GM23248 (cell line): ENCODE data around the gene PSMD12. TPM values are rescaled to one million over a fixed set of nuclear protein-coding genes. Genes with fewer than 3 reads are reported as not detected.

Experiments used
- DNase-seq: peaks from one replicate; pipeline ENCODE4 v3.0.0-alpha.2; 2015
- H2AFZ ChIP-seq: fragments of 200-600 bp; sonication (generic); 2 replicates; pipeline ENCODE4 v1.6.1; 2016; ENCODE audit warnings: antibody characterized with exemption
- H3F3A ChIP-seq: fragments of 200-600 bp; sonication (generic); 2 replicates; pipeline ENCODE4 v1.6.1; 2016; ENCODE audit warnings: mild to moderate bottlenecking, antibody characterized with exemption, mixed run types; ENCODE audit not compliant: insufficient read depth
- H3K27ac ChIP-seq: fragments of 200-600 bp; sonication (generic); 2 replicates; pipeline ENCODE4 v1.5.1; 2016; ENCODE audit warnings: mild to moderate bottlenecking
- H3K27me3 ChIP-seq: fragments of 200-600 bp; sonication (generic); replicated peaks from 2 replicates; pipeline ENCODE4 v1.6.1; 2016; ENCODE audit warnings: mild to moderate bottlenecking; ENCODE audit not compliant: insufficient read depth
- H3K36me3 ChIP-seq: fragments of 200-600 bp; sonication (generic); 2 replicates; pipeline ENCODE4 v1.6.1; 2016; ENCODE audit warnings: low read depth, mild to moderate bottlenecking
- H3K4me1 ChIP-seq: fragments of 200-600 bp; sonication (generic); 2 replicates; pipeline ENCODE4 v1.6.1; 2016; ENCODE audit warnings: mild to moderate bottlenecking; ENCODE audit not compliant: insufficient read depth
- H3K4me2 ChIP-seq: fragments of 200-600 bp; sonication (generic); one replicate; pipeline ENCODE4 v1.6.1; 2016; ENCODE audit warnings: mild to moderate bottlenecking; ENCODE audit not compliant: unreplicated experiment
- H3K4me3 ChIP-seq: fragments of 200-600 bp; sonication (generic); 2 replicates; pipeline ENCODE4 v1.5.1; 2016; ENCODE audit warnings: mild to moderate bottlenecking
- H3K79me2 ChIP-seq: fragments of 200-600 bp; sonication (generic); 2 replicates; pipeline ENCODE4 v1.6.1; 2016; ENCODE audit warnings: mild to moderate bottlenecking; ENCODE audit not compliant: insufficient read depth
- H3K9ac ChIP-seq: fragments of 200-600 bp; sonication (generic); 2 replicates; pipeline ENCODE4 v1.6.1; 2016; ENCODE audit warnings: mild to moderate bottlenecking
- H3K9me2 ChIP-seq: fragments of 200-600 bp; sonication (generic); 2 replicates; pipeline ENCODE4 v1.6.1; 2016; ENCODE audit warnings: mixed run types, mild to moderate bottlenecking, moderate library complexity; ENCODE audit not compliant: insufficient read depth
- H3K9me3 ChIP-seq: fragments of 200-600 bp; sonication (generic); one replicate; pipeline ENCODE4 v1.6.1; 2017; ENCODE audit warnings: low read depth
- H4K20me1 ChIP-seq: fragments of 200-600 bp; sonication (generic); 2 replicates; pipeline ENCODE4 v1.6.0; 2016; ENCODE audit not compliant: insufficient read depth
- EZH2 ChIP-seq: fragments of 200-600 bp; sonication (generic); IDR thresholded peaks from 2 replicates; pipeline ENCODE4 v1.6.1; 2018; ENCODE audit warnings: antibody characterized with exemption, mild to moderate bottlenecking; ENCODE audit not compliant: insufficient read depth, poor library complexity, severe bottlenecking
- EZH2phosphoT487 ChIP-seq: fragments of 200-600 bp; sonication (generic); IDR thresholded peaks from 2 replicates; pipeline ENCODE4 v1.6.1; 2018; ENCODE audit warnings: antibody characterized with exemption, moderate library complexity, mild to moderate bottlenecking, low read depth; ENCODE audit not compliant: insufficient read depth
- WGBS, 2 experiments: methylation state at CpG; one replicate each; pipeline ENCODE4 v1.1.6; 2015 to 2017; ENCODE audit warnings: low lambda C conversion rate in 2 of 2, low coverage in 1 of 2; ENCODE audit errors: missing lambda C conversion rate in 2 of 2; 5-methylcytosine and 5-hydroxymethylcytosine counted together
- in situ Hi-C: fragments of 300-500 bp; cut with MboI; formaldehyde crosslinking; loops from 2 replicates; pipeline ENCODE4 v1.15.0; 2020
- polyA plus RNA-seq: library from polyadenylated mRNA; unstranded; fragments of >200 nt; fragmentation: Nextera tagmentation; extraction: Ambion mirVana; gene quantifications from 2 replicates; pipeline ENCODE4 v1.2.1, GENCODE V29; 2016
- total RNA-seq: library from RNA; depleted of rRNA; stranded (reverse); fragments of >200 nt; shearing (Covaris generic); gene quantifications from 2 replicates; pipeline ENCODE4 v1.2.3, GENCODE V29; 2014; rRNA removed

PSMD12 gene
- total RNA-seq = 31.9 and 44.3 TPM in 2 replicates
- 85.3 and 87.9 TPM in 2 replicates for polyA plus RNA-seq

GRCh38 chr17:67366193-67367157 is at the start of gene PSMD12:
Gene PSMD12, minus strand, starts transcription at chr17:67366577. Its CDS starts 58 bp downstream, at chr17:67366519.
- peak within 1 kb of the TSS; percentile 99 for H3K27ac ChIP-seq
- in situ Hi-C loops = no loop called here
- H3K79me2 ChIP-seq = peaks cover 57% of the 10 kb centered on the region
- peak within 1 kb of the TSS; percentile 99 for H2AFZ ChIP-seq
- H3K9me3 ChIP-seq = no peaks in the 10 kb centered on the region
- peak within 1 kb of the TSS; percentile 98 for H3K4me3 ChIP-seq
- TF ChIP-seq EZH2 (no peak), EZH2phosphoT487 (no peak)
- 1% methylated on average over 36 to 50 of the region's 55 CpGs for WGBS, 2 experiments
- peaks cover 4% of the 10 kb centered on the region for H3K36me3 ChIP-seq
- peak; percentile 94 for DNase-seq
- no peaks in the 10 kb centered on the region for H3K9me2 ChIP-seq
- no peaks in the 10 kb centered on the region for H3K27me3 ChIP-seq
- H3K9ac ChIP-seq = peak within 1 kb of the TSS; percentile 100
- H4K20me1 ChIP-seq = peaks cover 7% of the 10 kb centered on the region; the same call in 1 of the 2 replicates
- peaks cover 13% of the 10 kb centered on the region for H3F3A ChIP-seq
- H3K4me2 ChIP-seq = peak within 1 kb of the TSS; percentile 94
- H3K4me1 ChIP-seq = peaks cover 21% of the 10 kb centered on the region

DNA sequence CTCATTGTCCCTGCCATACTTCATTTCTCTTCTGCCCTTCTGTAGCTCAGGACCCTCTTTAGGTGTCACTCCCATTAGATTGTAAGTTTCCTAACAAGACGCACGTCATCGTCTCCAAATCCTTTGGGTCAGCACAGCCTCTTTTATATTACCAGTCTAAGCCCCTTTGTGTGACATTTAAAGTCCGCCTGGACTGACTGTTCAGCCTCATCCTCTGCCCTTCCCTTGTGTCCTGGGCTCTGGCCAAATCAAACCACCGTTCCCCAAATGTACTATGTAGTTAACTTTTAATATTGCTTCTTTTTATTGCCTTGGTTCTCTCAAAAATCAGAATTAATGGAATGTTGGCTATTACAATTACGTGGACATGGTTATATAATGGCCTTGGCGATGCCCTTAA is 48.9 kb upstream of the PSMD12 start:
- no peaks in the 10 kb centered on the region for H3K9me2 ChIP-seq
- no peak overlapping the region for H3K27ac ChIP-seq
- H3K4me3 ChIP-seq = no peak overlapping the region
- H3K36me3 ChIP-seq = no peaks in the 10 kb centered on the region
- H3K27me3 ChIP-seq = no peaks in the 10 kb centered on the region
- no peak for TF ChIP-seq EZH2
- TF ChIP-seq EZH2phosphoT487 = no peak
- no peak overlapping the region for H2AFZ ChIP-seq
- no peaks in the 10 kb centered on the region for H3K4me1 ChIP-seq
- no peaks in the 10 kb centered on the region; the same call in 1 of the 2 replicates for H3F3A ChIP-seq
- no peak overlapping the region for H3K9ac ChIP-seq
- no peak overlapping the region for H3K4me2 ChIP-seq
- no peak for DNase-seq
- in situ Hi-C loops = no loop called here
- H3K9me3 ChIP-seq = no peaks in the 10 kb centered on the region
- peaks cover 88% of the 10 kb centered on the region for H3K79me2 ChIP-seq
- WGBS, 2 experiments = 94 to 96% methylated on average over 7 of the region's 7 CpGs
- no peaks in the 10 kb centered on the region for H4K20me1 ChIP-seq

DNA sequence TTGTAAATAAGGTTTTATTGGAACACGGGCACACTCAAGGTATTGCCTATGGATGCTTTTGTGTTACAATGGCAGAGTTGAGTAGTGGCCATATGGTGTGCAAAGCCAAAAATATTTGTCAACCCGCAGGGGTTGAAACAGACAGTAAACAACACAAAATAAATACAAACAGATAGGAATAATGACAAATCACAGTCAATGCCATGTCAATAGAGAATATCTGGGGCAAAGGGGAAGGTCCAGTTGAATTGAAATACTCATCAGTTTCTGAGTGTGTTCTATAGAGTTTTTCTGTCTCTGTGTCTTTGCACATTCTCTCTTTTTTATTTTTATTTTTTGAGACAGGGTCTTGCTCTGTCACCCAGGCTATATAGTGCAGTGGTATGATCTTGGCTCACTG is 48.2 kb upstream of the PSMD12 start:
- Histone ChIP-seq H3K79me2 (peaks cover 90% of the 10 kb centered on the region), H3K27ac (no peak overlapping the region), H3F3A (no peaks in the 10 kb centered on the region; the same call in 1 of the 2 replicates), H4K20me1 (no peaks in the 10 kb centered on the region), H3K4me2 (no peak overlapping the region), H3K27me3 (no peaks in the 10 kb centered on the region), H3K9ac (no peak overlapping the region), H3K36me3 (no peaks in the 10 kb centered on the region), H2AFZ (no peak overlapping the region), H3K9me3 (no peaks in the 10 kb centered on the region), H3K4me1 (no peaks in the 10 kb centered on the region), H3K9me2 (no peaks in the 10 kb centered on the region), H3K4me3 (no peak overlapping the region)
- TF ChIP-seq EZH2phosphoT487 = no peak
- TF ChIP-seq EZH2 = no peak
- DNase-seq = no peak
- WGBS, 2 experiments = 97 to 100% methylated on average over 2 of the region's 2 CpGs
- in situ Hi-C loops = no loop called here

- Histone ChIP-seq H3K9ac (no peak overlapping the region), H3K36me3 (no peaks in the 10 kb centered on the region), H3K27ac (no peak overlapping the region), H4K20me1 (no peaks in the 10 kb centered on the region), H3F3A (no peaks in the 10 kb centered on the region; the same call in 1 of the 2 replicates), H3K4me2 (no peak overlapping the region), H3K4me1 (no peaks in the 10 kb centered on the region), H2AFZ (no peak overlapping the region), H3K27me3 (no peaks in the 10 kb centered on the region), H3K9me3 (no peaks in the 10 kb centered on the region), H3K79me2 (peaks cover 93% of the 10 kb centered on the region), H3K9me2 (no peaks in the 10 kb centered on the region), H3K4me3 (no peak overlapping the region)
- DNase-seq = no peak
- TF ChIP-seq EZH2phosphoT487 (no peak), EZH2 (no peak)
- WGBS, 2 experiments = 92 to 96% methylated on average over 1 of the region's 1 CpG
- in situ Hi-C loops = no loop called here
Observed at GRCh38 chr17:67414130-67414529, 47.8 kb upstream of the PSMD12 start.
